Neural progenitor cell (in vitro differentiated cells): ENCODE measurements around the gene RNF26.

ENCODE experiments used
- CTCF ChIP-seq: fragments of 200-600 bp; sonication (generic); IDR thresholded peaks from 2 replicates; pipeline ENCODE4 v1.5.1; 2017; ENCODE audit warnings: antibody characterized with exemption, mild to moderate bottlenecking
- EZH2 ChIP-seq: fragments of 200-600 bp; sonication (generic); IDR thresholded peaks from 2 replicates; pipeline ENCODE4 v1.6.1; 2017; ENCODE audit warnings: antibody characterized with exemption, mild to moderate bottlenecking, moderate library complexity
- EZH2phosphoT487 ChIP-seq: fragments of 200-600 bp; sonication (generic); IDR thresholded peaks from 2 replicates; pipeline ENCODE4 v1.6.1; 2017; ENCODE audit warnings: antibody characterized with exemption

- TF ChIP-seq CTCF (no peak), EZH2 (no peak), EZH2phosphoT487 (no peak)
These were observed 28.6 kb upstream of the RNF26 start for GRCh38 chr11:119305556-119306372.
